Anterior cingulate cortex (tissue), 58 donors: Measurements from ENCODE around the gene SPANXA1.
"Not testable (repeated sequence)": the region's sequence is repeated elsewhere in the genome, so short reads cannot be mapped to it uniquely, and the experiment has no call there.

Experiments
- DNase-seq, 58 donors: peaks; one replicate each; lab custom pipeline; 2025; lab: John Stamatoyannopoulos, UW

Gene SPANXA1

DNA sequence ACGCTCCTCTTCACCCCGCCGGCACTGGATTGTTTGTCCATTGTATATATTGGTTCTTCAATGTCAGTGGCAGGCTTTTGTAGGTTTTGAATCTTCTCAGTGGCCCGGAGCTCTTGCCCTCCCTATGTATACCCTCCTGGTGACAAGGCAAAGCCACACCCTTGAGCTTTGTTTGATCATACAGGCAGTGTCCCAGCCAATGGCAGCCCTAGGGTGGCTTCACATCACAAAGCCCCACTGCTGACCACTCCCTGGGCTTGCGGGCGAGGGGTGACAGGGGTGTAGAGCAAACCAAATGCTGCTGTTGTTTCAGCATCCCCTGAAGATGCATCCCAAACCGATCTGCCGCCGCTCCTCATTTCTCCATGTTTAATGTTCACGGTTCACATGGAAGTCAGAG lies at the start of gene SPANXA1:
Gene SPANXA1, minus strand, starts transcription at position 101 of the 400 bp plus-strand sequence. Its CDS starts 60 bp downstream, at position 41.
- not testable (repeated sequence) for DNase-seq

- DNase-seq = no peak
Measured at GRCh38 chrX:141632124-141632523, 47.6 kb upstream of the SPANXA1 start.

GRCh38 chrX:141619336-141619735 lies 34.8 kb upstream of the SPANXA1 start:
- no peak for DNase-seq

GRCh38 chrX:141609111-141609510 lies 24.6 kb upstream of the SPANXA1 start:
- no peak for DNase-seq

DNA sequence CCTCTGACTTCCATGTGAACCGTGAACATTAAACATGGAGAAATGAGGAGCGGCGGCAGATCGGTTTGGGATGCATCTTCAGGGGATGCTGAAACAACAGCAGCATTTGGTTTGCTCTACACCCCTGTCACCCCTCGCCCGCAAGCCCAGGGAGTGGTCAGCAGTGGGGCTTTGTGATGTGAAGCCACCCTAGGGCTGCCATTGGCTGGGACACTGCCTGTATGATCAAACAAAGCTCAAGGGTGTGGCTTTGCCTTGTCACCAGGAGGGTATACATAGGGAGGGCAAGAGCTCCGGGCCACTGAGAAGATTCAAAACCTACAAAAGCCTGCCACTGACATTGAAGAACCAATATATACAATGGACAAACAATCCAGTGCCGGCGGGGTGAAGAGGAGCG lies 4.9 kb upstream of the SPANXA1 start, which contains the start of gene SPANXA2:
Gene SPANXA2, plus strand, starts transcription at position 301 of the 400 bp plus-strand sequence. Its CDS starts 60 bp downstream, at position 361.
- DNase-seq = not testable (repeated sequence)

DNA sequence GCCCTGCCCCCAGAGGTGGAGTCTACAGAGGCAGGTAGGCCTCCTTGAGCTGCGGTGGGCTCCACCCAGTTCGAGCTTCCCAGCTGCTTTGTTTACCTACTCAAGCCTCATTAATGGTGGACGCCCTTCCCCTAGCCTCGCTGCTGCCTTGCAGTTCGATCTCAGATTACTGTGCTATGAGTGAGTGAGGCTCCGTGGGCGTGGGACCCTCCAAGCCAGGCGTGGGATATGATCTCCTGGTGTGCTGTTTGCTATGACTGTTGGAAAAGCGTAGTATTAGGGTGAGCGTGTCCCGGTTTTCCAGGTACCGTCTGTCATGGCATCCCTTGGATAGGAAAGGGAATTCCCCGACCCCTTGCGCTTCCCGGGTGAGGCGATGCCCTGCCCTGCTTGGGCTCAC lies 42.0 kb downstream of the SPANXA1 start:
- DNase-seq = not testable (repeated sequence)
